ENCODE results near the gene MAP3K3. TPM values are rescaled to one million over a fixed set of nuclear protein-coding genes. Genes with fewer than 3 reads are reported as not detected.

Gene MAP3K3
- total and polyA plus RNA-seq, 7 donors, result 8.3 to 27.4 (median 22.1) TPM

DNA sequence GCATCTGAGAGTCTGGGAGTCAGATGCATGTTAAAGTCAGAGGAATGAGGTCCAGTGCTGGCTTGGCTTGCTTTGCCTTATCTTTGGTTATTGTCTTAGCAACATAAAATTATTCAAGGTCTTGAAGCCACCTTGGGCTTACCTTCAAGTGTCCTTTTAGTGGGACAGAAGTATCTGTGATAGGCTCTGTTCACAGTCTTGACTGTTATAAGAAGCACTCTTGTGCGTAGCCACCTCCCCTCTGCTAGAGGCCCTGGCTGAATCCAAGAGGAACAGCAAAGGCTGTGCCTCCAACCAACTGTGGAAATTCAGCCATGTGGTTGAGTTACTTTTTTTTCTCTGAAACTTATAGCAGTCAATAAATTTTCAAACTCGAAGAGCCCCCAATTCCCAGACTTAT is 8.6 kb upstream of the MAP3K3 start:
- peaks cover 0 to 25% of the 10 kb centered on the region in 2 donors for H3K36me3 ChIP-seq (ENCODE audit: insufficient read depth in 1 of 2, low read depth in 1 of 2)
- H3K9me3 ChIP-seq, result no peaks in the 10 kb centered on the region
- no peak for TF ChIP-seq CTCF (IDR thresholded peaks at IDR 0.05)
- DNase-seq, result no peak
- intact Hi-C loops (cut with DNase I), result loop anchor here in 1 of 2 donors (2.0 kb wide), 1 partner anchor 189 kb away; no protein-coding TSS in a partner anchor
- WGBS, 3 donors, result 87 to 91% (median 89%) methylated on average over 2 of the region's 2 CpGs
- no peaks in the 10 kb centered on the region for H3K4me1 ChIP-seq
- H3K27me3 ChIP-seq (ENCODE audit: insufficient read depth in 3 of 3, low read length in 2 of 3), result no peaks in the 10 kb centered on the region
- no peak for ATAC-seq
- H3K4me3 ChIP-seq, result no peak overlapping the region
- H3K27ac ChIP-seq, result no peak overlapping the region

DNA sequence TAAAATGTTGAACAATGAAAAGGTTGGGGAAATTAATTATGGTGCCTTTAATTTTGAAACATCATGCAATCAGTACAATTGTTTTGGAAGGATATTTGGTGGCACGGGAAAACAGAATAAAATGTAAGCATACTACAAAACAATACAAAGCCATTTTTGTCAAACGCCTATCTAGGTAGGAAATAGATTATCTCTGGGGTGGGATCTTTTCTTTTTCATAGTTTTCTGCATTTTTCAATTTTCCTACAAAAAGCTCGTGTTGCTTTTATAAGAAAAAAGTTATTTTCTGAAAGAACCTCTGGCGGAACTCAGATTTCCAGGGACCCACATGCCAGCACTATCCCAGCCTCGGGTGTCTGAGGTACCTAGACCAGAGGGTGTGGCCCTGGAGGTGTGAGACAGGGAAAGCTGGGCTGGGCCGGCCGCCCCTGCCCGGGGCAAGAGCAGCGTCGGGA is 961 bp upstream of the MAP3K3 start:
- Histone ChIP-seq H3K4me3 (peak overlapping the region; percentile 87), H3K4me1 (peaks cover 29% of the 10 kb centered on the region), H3K27me3 (ENCODE audit: insufficient read depth in 3 of 3, low read length in 2 of 3) (no peaks in the 10 kb centered on the region), H3K27ac (peak overlapping the region; percentile 72), H3K9me3 (no peaks in the 10 kb centered on the region), H3K36me3 (ENCODE audit: insufficient read depth in 1 of 2, low read depth in 1 of 2) (no peaks in the 10 kb centered on the region)
- ATAC-seq (peak in 1 of 4 donors; percentile 13), DNase-seq (no peak)
- intact Hi-C loops (cut with DNase I), result loop anchor here in 1 of 2 donors (5.0 kb wide), 1 partner anchor 121 kb away; the partner anchor contains the start of gene STRADA
- 6 to 9% (median 8%) methylated on average over 10 of the region's 10 CpGs for WGBS, 3 donors
- no peak for TF ChIP-seq CTCF (IDR thresholded peaks at IDR 0.05)

GRCh38 chr17:63622574-63623390 is 565 bp downstream of the MAP3K3 start:
- peak overlapping the region; percentile 87 for H3K4me3 ChIP-seq
- DNase-seq (peak; percentile 81 to 89), ATAC-seq (peak; percentile 22 to 39 (median 26))
- H3K27me3 ChIP-seq (ENCODE audit: insufficient read depth in 3 of 3, low read length in 2 of 3), result no peaks in the 10 kb centered on the region
- intact Hi-C loops (cut with DNase I), result loop anchor here in 1 of 2 donors (5.0 kb wide), 1 partner anchor 120 kb away; the partner anchor contains the start of gene STRADA
- H3K9me3 ChIP-seq, result no peaks in the 10 kb centered on the region
- no peak for TF ChIP-seq CTCF (IDR thresholded peaks at IDR 0.05)
- WGBS, 3 donors, result 0 to 1% (median 0%) methylated on average over 49 to 100 of the region's 100 CpGs
- peak overlapping the region; percentile 90 for H3K27ac ChIP-seq
- peaks cover 44% of the 10 kb centered on the region for H3K4me1 ChIP-seq
- no peaks in the 10 kb centered on the region for H3K36me3 ChIP-seq (ENCODE audit: insufficient read depth in 1 of 2, low read depth in 1 of 2)

DNA sequence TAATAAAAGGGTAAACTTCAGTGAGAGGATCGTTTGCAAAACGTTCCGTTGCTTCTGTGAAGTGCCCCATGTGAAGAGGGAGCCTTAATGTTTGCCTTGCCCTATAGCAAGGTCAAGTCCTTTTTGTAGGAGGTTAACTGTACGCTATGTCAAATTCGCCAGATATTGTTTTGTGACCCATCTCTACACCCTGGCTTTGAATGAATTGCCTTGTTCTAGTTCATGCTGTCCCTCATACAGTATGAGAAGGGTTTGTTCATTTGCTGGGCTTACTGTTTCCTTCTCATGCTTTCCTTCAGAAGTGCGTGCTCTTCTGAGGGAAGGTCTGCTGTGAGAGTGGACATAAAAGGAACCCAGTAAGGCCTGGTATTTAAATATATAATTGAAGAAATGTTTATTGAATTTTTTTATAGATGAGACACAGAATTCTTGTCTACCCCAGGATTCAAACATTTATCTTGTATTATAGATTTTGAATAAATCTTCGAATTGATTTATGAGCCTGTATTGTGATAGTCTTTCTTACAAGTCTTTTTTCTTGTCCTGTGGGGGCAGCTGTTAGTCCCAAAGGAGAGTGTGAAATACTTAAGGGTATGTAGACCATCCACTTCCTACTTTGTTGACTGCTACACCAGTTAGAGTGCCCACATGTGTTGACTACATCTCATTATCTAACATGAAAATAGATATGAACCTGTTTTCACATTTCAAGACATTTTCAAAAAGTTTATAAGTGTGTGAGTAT is 1.7 kb downstream of the MAP3K3 start:
- Histone ChIP-seq H3K4me1 (peaks cover 47% of the 10 kb centered on the region), H3K36me3 (ENCODE audit: insufficient read depth in 1 of 2, low read depth in 1 of 2) (peaks cover 0 to 7% of the 10 kb centered on the region in 2 donors), H3K27me3 (ENCODE audit: insufficient read depth in 3 of 3, low read length in 2 of 3) (no peaks in the 10 kb centered on the region), H3K4me3 (peak overlapping the region; percentile 87), H3K9me3 (no peaks in the 10 kb centered on the region), H3K27ac (peak overlapping the region; percentile 90)
- intact Hi-C loops (cut with DNase I), result loop anchor here in 1 of 2 donors (5.0 kb wide), 1 partner anchor 118 kb away; the partner anchor contains the start of gene STRADA
- no peak for TF ChIP-seq CTCF (IDR thresholded peaks at IDR 0.05)
- no peak for ATAC-seq
- DNase-seq, result no peak
- 28 to 39% (median 29%) methylated on average over 7 of the region's 7 CpGs for WGBS, 3 donors
